Activated B cell treated with CpG ODN at 0.5 μM for 24 hours (primary cell): ENCODE measurements around the gene GALNTL6. TPM values are rescaled to one million over a fixed set of nuclear protein-coding genes. Genes with fewer than 3 reads are reported as not detected.

Experiments used
- ATAC-seq: fragments of 200-7000 bp; cut with Tn5 transposase; one replicate; pipeline ENCODE4 v1.10.0; 2021; ENCODE audit warnings: low read depth, mild to moderate bottlenecking, moderate library complexity
- CTCF ChIA-PET: fragments of 350-600 bp; sonication (Branson Sonifier 250); formaldehyde crosslinking; loops from one replicate; lab custom pipeline; 2021; ENCODE audit warnings: antibody characterized with exemption; lab: Charles Lee
- POLR2A ChIA-PET: fragments of 350-600 bp; sonication (Branson Sonifier 250); formaldehyde crosslinking; loops from one replicate; lab custom pipeline; 2021; ENCODE audit warnings: antibody characterized with exemption; lab: Charles Lee
- DNase-seq: peaks from one replicate; pipeline ENCODE4 v3.0.0; 2022
- H3K27ac Mint-ChIP-seq: one replicate; pipeline ENCODE4 v1.8.0; 2020; ENCODE audit warnings: mixed read lengths
- H3K27me3 Mint-ChIP-seq: one replicate; pipeline ENCODE4 v1.8.0; 2021; ENCODE audit warnings: mixed read lengths
- H3K36me3 Mint-ChIP-seq: one replicate; pipeline ENCODE4 v1.8.0; 2021; ENCODE audit warnings: low read depth, mixed read lengths
- H3K4me1 Mint-ChIP-seq: one replicate; pipeline ENCODE4 v1.8.0; 2021; ENCODE audit warnings: mixed read lengths
- H3K4me3 Mint-ChIP-seq: one replicate; pipeline ENCODE4 v1.8.0; 2020; ENCODE audit warnings: mild to moderate bottlenecking, mixed read lengths
- H3K9me3 Mint-ChIP-seq: one replicate; pipeline ENCODE4 v1.8.0; 2020; ENCODE audit warnings: mixed read lengths
- CTCF ChIP-seq: fragments of 200-600 bp; IDR thresholded peaks from one replicate; pipeline ENCODE4 v1.8.0; 2022; ENCODE audit warnings: antibody characterized with exemption, mild to moderate bottlenecking
- intact Hi-C: fragments of 100-400 bp; cut with micrococcal nuclease; formaldehyde crosslinking; loops from one replicate; pipeline ENCODE4 v1.15.1; 2024
- total RNA-seq: library from RNA; stranded (reverse); gene quantifications from 2 replicates; pipeline ENCODE4 v1.2.3, GENCODE V29; 2022

Gene GALNTL6
- total RNA-seq, 1 donor from 2014 or later = 0.20 TPM

DNA sequence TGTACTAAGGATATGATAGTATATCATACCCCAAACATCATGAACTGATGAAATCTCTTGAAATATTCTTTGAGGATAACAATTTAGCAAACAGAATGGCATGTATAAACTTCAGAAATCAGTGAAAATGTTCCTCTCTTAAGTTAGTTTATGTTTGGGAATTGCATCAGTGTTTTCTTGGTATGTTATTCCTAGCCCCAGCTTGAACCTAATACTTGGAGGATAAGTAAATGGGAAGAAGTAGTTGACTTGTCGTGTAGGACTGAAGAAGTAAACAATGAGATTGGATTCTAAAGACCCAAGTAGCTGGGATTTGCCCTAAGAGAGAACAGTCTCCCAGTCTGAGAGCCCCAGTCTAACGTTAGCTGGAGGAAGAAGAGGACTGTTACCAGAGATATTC, 355.7 kb downstream of the GALNTL6 start:
- no peak for ATAC-seq
- Mint-ChIP-seq H3K27ac (no peak overlapping the region), H3K27me3 (no peaks in the 10 kb centered on the region), H3K9me3 (no peaks in the 10 kb centered on the region), H3K4me1 (no peaks in the 10 kb centered on the region), H3K4me3 (no peak overlapping the region), H3K36me3 (no peaks in the 10 kb centered on the region)
- DNase-seq = no peak
- intact Hi-C loops = no loop called here
- CTCF ChIA-PET = no interaction called here
- POLR2A ChIA-PET = no interaction called here
- no peak for TF ChIP-seq CTCF

DNA sequence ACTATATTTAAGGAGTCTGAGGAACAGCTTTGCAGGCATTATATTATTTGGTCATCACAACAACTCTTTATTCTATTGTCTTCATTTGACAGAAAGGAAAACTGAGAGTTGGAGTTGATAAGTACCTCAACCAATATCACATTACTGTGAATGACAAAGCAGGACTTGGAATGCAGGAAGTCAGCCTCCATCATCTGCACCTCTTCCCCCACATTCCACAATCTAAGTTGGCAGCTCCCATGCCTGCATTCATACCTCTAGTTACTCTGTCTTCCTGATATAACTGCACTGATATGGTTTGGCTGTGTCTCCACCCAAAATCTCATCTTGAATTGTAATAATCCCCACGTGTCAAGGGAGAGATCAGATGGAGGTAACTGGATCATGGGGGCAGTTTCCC, 356.7 kb downstream of the GALNTL6 start:
- POLR2A ChIA-PET = no interaction called here
- intact Hi-C loops = no loop called here
- H3K27me3 Mint-ChIP-seq = no peaks in the 10 kb centered on the region
- H3K4me3 Mint-ChIP-seq = no peak overlapping the region
- TF ChIP-seq CTCF = no peak
- no peaks in the 10 kb centered on the region for H3K36me3 Mint-ChIP-seq
- no peak for DNase-seq
- CTCF ChIA-PET = no interaction called here
- no peak for ATAC-seq
- no peak overlapping the region for H3K27ac Mint-ChIP-seq
- H3K4me1 Mint-ChIP-seq = no peaks in the 10 kb centered on the region
- H3K9me3 Mint-ChIP-seq = no peaks in the 10 kb centered on the region

DNA sequence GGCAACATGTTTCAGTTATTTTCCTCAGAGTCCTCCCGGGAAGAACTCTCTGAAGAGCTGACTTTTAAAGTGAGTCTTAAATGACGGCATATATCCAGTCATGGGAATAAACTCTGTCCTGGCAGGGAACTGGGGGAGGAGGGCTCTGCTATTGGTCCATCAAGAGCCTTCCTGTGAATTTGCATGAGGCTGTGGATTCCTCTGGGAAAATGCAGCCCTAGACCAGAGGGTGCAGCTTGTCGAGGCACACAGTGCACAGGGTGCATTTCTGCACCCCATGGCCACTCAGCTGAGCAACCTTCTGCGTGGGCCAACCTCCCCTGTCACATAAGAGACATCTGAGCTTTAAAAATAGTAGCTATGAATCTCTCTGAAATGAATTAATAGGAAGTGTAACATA, 360.0 kb downstream of the GALNTL6 start:
- Mint-ChIP-seq H3K27me3 (no peaks in the 10 kb centered on the region), H3K4me1 (no peaks in the 10 kb centered on the region), H3K9me3 (no peaks in the 10 kb centered on the region), H3K4me3 (no peak overlapping the region), H3K27ac (no peak overlapping the region), H3K36me3 (no peaks in the 10 kb centered on the region)
- ChIA-PET POLR2A (no interaction called here), CTCF (no interaction called here)
- no peak for ATAC-seq
- intact Hi-C loops = no loop called here
- TF ChIP-seq CTCF = no peak
- DNase-seq = no peak

- no peak for TF ChIP-seq CTCF
- ChIA-PET POLR2A (no interaction called here), CTCF (no interaction called here)
- ATAC-seq (no peak), DNase-seq (no peak)
- H3K9me3 Mint-ChIP-seq = peaks cover 2% of the 10 kb centered on the region
- H3K4me1 Mint-ChIP-seq = no peaks in the 10 kb centered on the region
- H3K27ac Mint-ChIP-seq = no peak overlapping the region
- no peaks in the 10 kb centered on the region for H3K36me3 Mint-ChIP-seq
- no peak overlapping the region for H3K4me3 Mint-ChIP-seq
- intact Hi-C loops = no loop called here
- H3K27me3 Mint-ChIP-seq = no peaks in the 10 kb centered on the region
Measured at GRCh38 chr4:172177382-172177781, 364.2 kb downstream of the GALNTL6 start.

GRCh38 chr4:172188248-172188988, 375.2 kb downstream of the GALNTL6 start:
- POLR2A ChIA-PET = no interaction called here
- H3K36me3 Mint-ChIP-seq = no peaks in the 10 kb centered on the region
- CTCF ChIA-PET = no interaction called here
- DNase-seq = no peak
- ATAC-seq = no peak
- H3K4me1 Mint-ChIP-seq = no peaks in the 10 kb centered on the region
- no peak overlapping the region for H3K27ac Mint-ChIP-seq
- TF ChIP-seq CTCF = no peak
- H3K27me3 Mint-ChIP-seq = no peaks in the 10 kb centered on the region
- intact Hi-C loops = no loop called here
- no peaks in the 10 kb centered on the region for H3K9me3 Mint-ChIP-seq
- no peak overlapping the region for H3K4me3 Mint-ChIP-seq
